Activated T-helper 1 cell treated with anti-CD3 and anti-CD28 coated beads, Interleukin-12 subunit alpha, Interleukin-12 subunit beta, Interleukin-2, Interleukin-4 antibody, amounts not matched to agents 30 ng/mL and 10 ng/mL and 1 ng/mL, durations not matched to agents 14 hours and 24 hours and 36 hours (primary cell): ENCODE measurements around the gene PADI4. TPM values are rescaled to one million over a fixed set of nuclear protein-coding genes. Genes with fewer than 3 reads are reported as not detected.
"Not testable (repeated sequence)": the region's sequence is repeated elsewhere in the genome, so short reads cannot be mapped to it uniquely, and the experiment has no call there.

Experiments
- DNase-seq: peaks from one replicate; pipeline ENCODE4 v3.0.0; 2021; ENCODE audit warnings: low spot score
- H3K27ac Mint-ChIP-seq: one replicate; pipeline ENCODE4 v1.8.0; 2021; ENCODE audit warnings: mild to moderate bottlenecking, mixed read lengths
- H3K27me3 Mint-ChIP-seq: one replicate; pipeline ENCODE4 v1.8.0; 2022; ENCODE audit warnings: mild to moderate bottlenecking, moderate library complexity, mixed read lengths; ENCODE audit not compliant: insufficient read depth
- H3K36me3 Mint-ChIP-seq: one replicate; pipeline ENCODE4 v1.8.0; 2021; ENCODE audit warnings: low read depth, mixed read lengths
- H3K4me1 Mint-ChIP-seq: one replicate; pipeline ENCODE4 v1.8.0; 2021; ENCODE audit warnings: low read depth, mixed read lengths
- H3K4me3 Mint-ChIP-seq: one replicate; pipeline ENCODE4 v1.8.0; 2021; ENCODE audit warnings: mild to moderate bottlenecking, moderate library complexity, mixed read lengths
- H3K9me3 Mint-ChIP-seq: one replicate; pipeline ENCODE4 v1.8.0; 2021; ENCODE audit warnings: mixed read lengths
- intact Hi-C: fragments of 100-400 bp; cut with micrococcal nuclease; formaldehyde crosslinking; loops from one replicate; pipeline ENCODE4 v1.15.1; 2024
- total RNA-seq: library from RNA; stranded (reverse); gene quantifications from 2 replicates; pipeline ENCODE4 v1.2.3, GENCODE V29; 2022

The PADI4 gene
- total RNA-seq, 1 donor from 2014 or later: not detected

GRCh38 chr1:17333081-17333480, 25.1 kb downstream of the PADI4 start:
- H3K27me3 Mint-ChIP-seq: peaks cover 6% of the 10 kb centered on the region
- DNase-seq: no peak
- H3K4me1 Mint-ChIP-seq: peaks cover 5% of the 10 kb centered on the region
- intact Hi-C loops: no loop called here
- no peak overlapping the region for H3K27ac Mint-ChIP-seq
- no peaks in the 10 kb centered on the region for H3K9me3 Mint-ChIP-seq
- H3K36me3 Mint-ChIP-seq: no peaks in the 10 kb centered on the region
- H3K4me3 Mint-ChIP-seq: no peak overlapping the region

- Mint-ChIP-seq H3K36me3 (no peaks in the 10 kb centered on the region), H3K9me3 (no peaks in the 10 kb centered on the region), H3K4me3 (no peak overlapping the region), H3K27me3 (peaks cover 6% of the 10 kb centered on the region), H3K27ac (no peak overlapping the region), H3K4me1 (peaks cover 5% of the 10 kb centered on the region)
- DNase-seq: peak; percentile 22
- intact Hi-C loops: loop anchor here (5.0 kb wide), 1 partner anchor 209 kb away; no protein-coding TSS in a partner anchor
Observed at GRCh38 chr1:17335821-17336710, 28.1 kb downstream of the PADI4 start.

GRCh38 chr1:17338706-17339493, 30.9 kb downstream of the PADI4 start:
- intact Hi-C loops: loop anchor here (5.0 kb wide), 1 partner anchor 212 kb away; no protein-coding TSS in a partner anchor
- peaks cover 5% of the 10 kb centered on the region for H3K4me1 Mint-ChIP-seq
- no peak overlapping the region for H3K27ac Mint-ChIP-seq
- no peak for DNase-seq
- H3K27me3 Mint-ChIP-seq: peaks cover 4% of the 10 kb centered on the region
- H3K9me3 Mint-ChIP-seq: no peaks in the 10 kb centered on the region
- no peaks in the 10 kb centered on the region for H3K36me3 Mint-ChIP-seq
- no peak overlapping the region for H3K4me3 Mint-ChIP-seq

- Mint-ChIP-seq H3K27ac (no peak overlapping the region), H3K9me3 (no peaks in the 10 kb centered on the region), H3K36me3 (no peaks in the 10 kb centered on the region), H3K27me3 (peaks cover 4% of the 10 kb centered on the region), H3K4me3 (no peak overlapping the region), H3K4me1 (peaks cover 5% of the 10 kb centered on the region)
- intact Hi-C loops: loop anchor here (5.0 kb wide), 1 partner anchor 212 kb away; no protein-coding TSS in a partner anchor
- no peak for DNase-seq
Observed at GRCh38 chr1:17339521-17339920, 31.5 kb downstream of the PADI4 start.

- intact Hi-C loops: no loop called here
- Mint-ChIP-seq H3K4me3 (no peak overlapping the region), H3K4me1 (peaks cover 5% of the 10 kb centered on the region), H3K36me3 (no peaks in the 10 kb centered on the region), H3K9me3 (no peaks in the 10 kb centered on the region), H3K27ac (no peak overlapping the region), H3K27me3 (peaks cover 4% of the 10 kb centered on the region)
- no peak for DNase-seq
Observed at GRCh38 chr1:17340358-17340757, 32.4 kb downstream of the PADI4 start.

- Mint-ChIP-seq H3K4me3 (no peak overlapping the region), H3K27me3 (no peaks in the 10 kb centered on the region), H3K9me3 (no peaks in the 10 kb centered on the region), H3K36me3 (no peaks in the 10 kb centered on the region), H3K27ac (no peak overlapping the region), H3K4me1 (no peaks in the 10 kb centered on the region)
- no peak for DNase-seq
- intact Hi-C loops: no loop called here
Observed at GRCh38 chr1:17342014-17342441, 34.0 kb downstream of the PADI4 start.

GRCh38 chr1:17345506-17345905, 37.5 kb downstream of the PADI4 start:
- H3K36me3 Mint-ChIP-seq, intact Hi-C loops, H3K27ac Mint-ChIP-seq, DNase-seq, H3K4me3 Mint-ChIP-seq, H3K27me3 Mint-ChIP-seq, H3K9me3 Mint-ChIP-seq, H3K4me1 Mint-ChIP-seq: not testable (repeated sequence)

- Mint-ChIP-seq H3K36me3 (no peaks in the 10 kb centered on the region), H3K27me3 (no peaks in the 10 kb centered on the region), H3K4me3 (no peak overlapping the region), H3K27ac (no peak overlapping the region), H3K4me1 (peaks cover 7% of the 10 kb centered on the region), H3K9me3 (no peaks in the 10 kb centered on the region)
- no peak for DNase-seq
- intact Hi-C loops: no loop called here
Observed at GRCh38 chr1:17346046-17346789, 38.2 kb downstream of the PADI4 start.

- Mint-ChIP-seq H3K4me1 (peaks cover 7% of the 10 kb centered on the region), H3K27ac (no peak overlapping the region), H3K9me3 (no peaks in the 10 kb centered on the region), H3K27me3 (no peaks in the 10 kb centered on the region), H3K36me3 (no peaks in the 10 kb centered on the region), H3K4me3 (no peak overlapping the region)
- intact Hi-C loops: no loop called here
- DNase-seq: no peak
Observed at GRCh38 chr1:17347769-17348592, 40.0 kb downstream of the PADI4 start.

- H3K27me3 Mint-ChIP-seq: no peaks in the 10 kb centered on the region
- intact Hi-C loops: no loop called here
- DNase-seq: no peak
- peaks cover 7% of the 10 kb centered on the region for H3K4me1 Mint-ChIP-seq
- H3K36me3 Mint-ChIP-seq: no peaks in the 10 kb centered on the region
- H3K27ac Mint-ChIP-seq: no peak overlapping the region
- H3K4me3 Mint-ChIP-seq: no peak overlapping the region
- H3K9me3 Mint-ChIP-seq: no peaks in the 10 kb centered on the region
Observed at GRCh38 chr1:17348593-17349234, 40.7 kb downstream of the PADI4 start.

- intact Hi-C loops: no loop called here
- H3K27me3 Mint-ChIP-seq: peaks cover 3% of the 10 kb centered on the region
- H3K4me3 Mint-ChIP-seq: no peak overlapping the region
- H3K27ac Mint-ChIP-seq: peak overlapping the region; percentile 76
- H3K9me3 Mint-ChIP-seq: no peaks in the 10 kb centered on the region
- no peak for DNase-seq
- peaks cover 7% of the 10 kb centered on the region for H3K4me1 Mint-ChIP-seq
- no peaks in the 10 kb centered on the region for H3K36me3 Mint-ChIP-seq
Observed at GRCh38 chr1:17350083-17350482, 42.1 kb downstream of the PADI4 start.
